T-helper 2 cell (primary cell): ENCODE data around the gene UNC45B.
"Not testable (repeated sequence)": the region's sequence is repeated elsewhere in the genome, so short reads cannot be mapped to it uniquely, and the experiment has no call there.

Experiments
- DNase-seq, 5 experiments: peaks; one replicate each; pipeline versions ENCODE4 v3.0.0 to v3.0.0-alpha.2; 2012 to 2022
- total RNA-seq, 2 donors: gene quantifications; one replicate each; lab custom pipeline; 2026; lab: John Stamatoyannopoulos, UW

UNC45B gene, protein sequence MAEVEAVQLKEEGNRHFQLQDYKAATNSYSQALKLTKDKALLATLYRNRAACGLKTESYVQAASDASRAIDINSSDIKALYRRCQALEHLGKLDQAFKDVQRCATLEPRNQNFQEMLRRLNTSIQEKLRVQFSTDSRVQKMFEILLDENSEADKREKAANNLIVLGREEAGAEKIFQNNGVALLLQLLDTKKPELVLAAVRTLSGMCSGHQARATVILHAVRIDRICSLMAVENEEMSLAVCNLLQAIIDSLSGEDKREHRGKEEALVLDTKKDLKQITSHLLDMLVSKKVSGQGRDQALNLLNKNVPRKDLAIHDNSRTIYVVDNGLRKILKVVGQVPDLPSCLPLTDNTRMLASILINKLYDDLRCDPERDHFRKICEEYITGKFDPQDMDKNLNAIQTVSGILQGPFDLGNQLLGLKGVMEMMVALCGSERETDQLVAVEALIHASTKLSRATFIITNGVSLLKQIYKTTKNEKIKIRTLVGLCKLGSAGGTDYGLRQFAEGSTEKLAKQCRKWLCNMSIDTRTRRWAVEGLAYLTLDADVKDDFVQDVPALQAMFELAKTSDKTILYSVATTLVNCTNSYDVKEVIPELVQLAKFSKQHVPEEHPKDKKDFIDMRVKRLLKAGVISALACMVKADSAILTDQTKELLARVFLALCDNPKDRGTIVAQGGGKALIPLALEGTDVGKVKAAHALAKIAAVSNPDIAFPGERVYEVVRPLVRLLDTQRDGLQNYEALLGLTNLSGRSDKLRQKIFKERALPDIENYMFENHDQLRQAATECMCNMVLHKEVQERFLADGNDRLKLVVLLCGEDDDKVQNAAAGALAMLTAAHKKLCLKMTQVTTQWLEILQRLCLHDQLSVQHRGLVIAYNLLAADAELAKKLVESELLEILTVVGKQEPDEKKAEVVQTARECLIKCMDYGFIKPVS
- total RNA-seq, result 0.31 to 4.2 reads per million in 2 donors

GRCh38 chr17:35147375-35147905, at the start of gene UNC45B:
TSS of gene UNC45B (plus strand) at chr17:35147817. CDS start at chr17:35148264, 447 bp downstream.
- no peak for DNase-seq

DNA sequence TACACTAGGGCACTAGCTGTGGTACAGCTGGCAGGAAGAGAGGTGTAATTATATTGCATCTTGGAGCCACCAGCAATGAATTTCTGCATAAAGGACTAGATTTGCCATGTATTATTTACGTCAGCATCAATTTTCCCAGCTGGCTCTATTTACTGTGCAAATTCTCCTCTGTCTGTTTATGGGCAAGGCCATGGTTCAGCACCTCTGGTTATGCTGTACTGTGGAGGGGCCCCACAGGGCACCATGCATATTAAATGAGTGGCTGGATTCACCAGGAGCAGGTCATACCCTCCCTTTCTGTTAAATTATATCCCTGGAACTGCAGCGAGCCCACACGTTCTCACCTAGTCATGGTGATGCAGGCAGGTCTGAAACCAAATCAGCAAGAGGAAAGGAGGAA, 47.7 kb upstream of the UNC45B start:
- DNase-seq, result no peak

- no peak for DNase-seq
These were observed 46.6 kb upstream of the UNC45B start for GRCh38 chr17:35101036-35101435.

DNA sequence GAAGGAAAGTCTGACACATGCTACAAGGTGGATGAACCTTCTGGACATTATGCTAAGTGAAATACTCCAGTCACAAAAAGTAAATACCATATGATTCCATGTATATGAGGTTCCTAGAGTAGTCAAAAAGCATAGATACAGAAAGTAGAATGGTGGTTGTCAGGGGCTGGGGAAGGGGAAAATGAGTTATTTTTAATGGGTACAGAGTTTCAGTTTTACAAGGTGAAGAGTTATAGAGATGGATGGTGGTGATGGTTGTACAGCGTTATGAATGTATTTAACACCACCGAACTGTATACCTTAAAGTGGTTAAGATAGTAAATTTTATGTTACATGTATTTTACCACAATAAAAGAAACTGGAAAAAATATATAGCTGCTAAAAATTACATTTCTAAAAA, 45.9 kb upstream of the UNC45B start:
- no peak for DNase-seq

DNA sequence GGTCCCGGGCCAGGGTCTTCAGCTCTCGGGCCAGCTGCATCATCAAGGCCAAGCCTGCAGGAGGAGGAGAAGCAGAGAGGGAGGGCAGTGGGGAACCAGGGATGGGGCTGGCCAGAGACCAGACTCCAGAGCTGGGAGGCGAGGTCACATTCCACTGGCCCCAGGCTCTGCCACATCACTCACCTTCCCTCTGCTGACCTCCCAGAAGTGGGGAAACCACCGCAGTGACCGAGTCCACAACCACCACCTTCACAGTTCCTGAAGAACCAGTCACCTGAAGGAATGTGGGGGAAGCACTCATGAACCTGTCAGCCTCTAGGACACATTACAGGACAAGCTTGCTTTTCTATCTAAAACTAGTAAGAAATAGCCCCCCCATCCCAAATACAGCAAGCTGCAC, 44.3 kb upstream of the UNC45B start:
- DNase-seq, result no peak

GRCh38 chr17:35104844-35105450, 42.7 kb upstream of the UNC45B start:
- DNase-seq, result no peak

- DNase-seq, result not testable (repeated sequence)
These were observed 36.8 kb upstream of the UNC45B start for GRCh38 chr17:35110791-35111190.

DNA sequence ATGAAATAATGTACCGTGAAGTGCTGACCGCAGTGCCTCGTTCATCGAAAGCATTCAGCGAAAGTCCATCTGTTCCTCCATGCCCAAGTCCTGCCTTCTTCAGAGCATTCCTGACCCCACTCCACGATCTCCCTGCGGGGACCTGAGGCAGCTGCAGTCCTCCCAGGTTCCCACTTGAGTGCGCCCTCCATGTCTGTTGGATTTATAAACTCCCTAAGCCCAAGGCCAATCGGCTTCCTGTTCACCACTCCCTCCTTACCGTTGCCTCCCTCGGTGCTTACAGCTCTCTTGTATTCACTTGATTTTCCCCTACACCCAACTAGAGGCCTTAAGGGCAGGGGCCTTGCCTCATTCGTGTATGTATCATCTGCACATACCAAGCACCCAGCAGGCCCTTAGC, 30.8 kb upstream of the UNC45B start:
- no peak for DNase-seq

- DNase-seq, result peak in 1 of 5 experiments; percentile 76
These were observed 29.6 kb upstream of the UNC45B start for GRCh38 chr17:35117984-35118383.

- peak; percentile 62 to 85 (median 69) for DNase-seq
These were observed 28.0 kb upstream of the UNC45B start, which contains the start of gene RAD51D for GRCh38 chr17:35119370-35120165. TSS of gene RAD51D (minus strand) at chr17:35119860. CDS start at chr17:35119613, 247 bp downstream.

- DNase-seq, result no peak
These were observed 26.3 kb upstream of the UNC45B start, which contains the start of gene FNDC8 for GRCh38 chr17:35121315-35121714. TSS of gene FNDC8 (plus strand) at chr17:35121615. CDS start at chr17:35121694, 79 bp downstream.

GRCh38 chr17:35127751-35128514, 19.7 kb upstream of the UNC45B start:
- no peak for DNase-seq

DNA sequence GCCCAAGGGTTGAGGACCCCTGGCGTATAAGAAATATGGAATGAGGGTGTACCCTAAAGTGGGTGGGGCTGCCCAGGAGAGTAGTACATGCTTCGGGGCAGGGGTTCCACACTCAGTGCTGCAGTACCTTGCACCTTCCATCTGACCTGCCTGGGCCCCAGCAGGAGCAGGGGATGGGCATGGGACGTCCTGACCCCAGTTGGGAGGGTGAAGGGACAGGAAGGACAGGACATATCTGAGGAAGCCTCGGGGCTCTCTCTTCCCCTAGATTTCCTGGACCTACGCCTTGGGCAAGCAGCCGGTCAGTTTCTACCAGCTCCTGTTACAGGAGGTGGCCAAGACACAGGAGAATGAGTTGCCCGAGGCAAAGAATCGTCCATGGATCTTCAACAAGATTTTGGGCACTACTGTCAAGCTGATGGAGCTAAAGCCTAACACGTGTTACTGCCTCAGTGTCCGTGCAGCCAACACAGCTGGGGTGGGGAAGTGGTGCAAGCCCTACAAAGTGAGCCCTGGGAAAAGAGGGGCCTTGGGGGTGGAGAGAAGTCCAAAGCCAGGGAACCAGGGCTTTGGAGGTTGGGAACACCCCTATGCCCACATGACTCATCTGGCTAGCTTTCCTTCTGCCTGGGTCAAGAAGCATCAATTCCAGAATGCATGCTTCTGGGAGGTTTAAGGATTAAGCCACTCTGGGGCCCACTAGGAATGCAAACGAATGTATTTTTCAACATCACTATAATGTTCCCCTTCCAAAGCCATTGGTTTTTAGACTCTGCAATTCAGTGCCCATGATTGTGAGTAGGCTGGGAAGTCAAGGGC, 18.3 kb upstream of the UNC45B start:
- DNase-seq, result no peak

DNA sequence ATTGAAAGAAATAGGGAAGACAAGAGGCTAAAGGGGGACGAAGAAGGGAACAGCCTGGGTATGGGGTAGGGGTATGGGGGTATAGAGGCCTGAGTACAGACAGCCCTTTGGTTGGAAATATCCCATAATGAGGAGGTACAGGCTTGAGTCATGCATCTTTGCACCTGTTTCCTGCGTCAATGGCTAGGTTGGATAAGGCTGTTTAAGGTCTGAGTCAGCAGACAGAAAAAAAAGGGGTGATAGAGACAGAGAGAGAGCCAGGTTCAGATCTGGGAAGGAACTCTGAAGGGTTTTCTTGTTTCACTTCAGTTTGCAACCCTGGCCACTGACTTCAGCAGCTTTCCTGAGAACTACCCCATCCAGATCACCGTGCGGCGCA, 17.7 kb upstream of the UNC45B start:
- peak in 1 of 5 experiments; percentile 22 for DNase-seq

DNA sequence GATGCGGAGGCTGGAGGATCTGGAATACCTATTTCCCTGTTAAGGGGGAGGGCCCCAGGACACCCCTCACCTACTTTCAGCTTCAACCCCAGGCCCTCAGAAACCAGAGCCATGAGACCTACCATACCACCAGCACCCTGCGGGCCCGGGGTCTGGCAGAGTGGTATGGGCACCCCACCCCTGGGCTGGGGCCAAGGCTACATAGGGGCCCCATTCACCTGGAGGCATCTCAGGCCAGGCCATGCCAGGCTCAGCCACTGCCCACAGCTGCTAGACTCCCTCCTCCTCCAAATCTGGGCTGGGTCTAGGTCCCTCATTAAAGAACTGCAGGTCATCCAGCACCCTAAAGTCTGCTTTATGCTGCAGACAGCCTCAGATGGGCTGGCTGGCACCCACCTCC, 17.2 kb upstream of the UNC45B start:
- DNase-seq, result no peak

DNA sequence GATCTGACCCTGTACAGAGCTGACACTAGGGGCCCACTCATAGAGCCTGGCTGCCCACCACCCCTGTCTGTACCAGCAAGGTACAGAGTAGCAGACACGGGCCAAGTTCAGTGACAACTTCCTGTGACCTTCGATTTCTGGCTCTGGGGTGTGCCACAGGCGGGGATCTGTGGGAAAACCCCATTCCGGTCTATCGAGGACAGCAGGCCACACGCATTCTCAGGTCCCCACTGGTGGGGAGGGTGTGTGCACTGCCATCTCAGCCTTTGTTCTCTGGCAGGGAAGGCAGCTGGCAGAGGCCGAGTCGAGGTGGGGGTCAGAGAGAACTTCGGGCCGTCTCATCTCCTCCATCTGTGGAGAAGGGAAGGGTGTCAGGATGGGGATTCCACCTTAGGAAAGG, 15.5 kb upstream of the UNC45B start:
- no peak for DNase-seq

DNA sequence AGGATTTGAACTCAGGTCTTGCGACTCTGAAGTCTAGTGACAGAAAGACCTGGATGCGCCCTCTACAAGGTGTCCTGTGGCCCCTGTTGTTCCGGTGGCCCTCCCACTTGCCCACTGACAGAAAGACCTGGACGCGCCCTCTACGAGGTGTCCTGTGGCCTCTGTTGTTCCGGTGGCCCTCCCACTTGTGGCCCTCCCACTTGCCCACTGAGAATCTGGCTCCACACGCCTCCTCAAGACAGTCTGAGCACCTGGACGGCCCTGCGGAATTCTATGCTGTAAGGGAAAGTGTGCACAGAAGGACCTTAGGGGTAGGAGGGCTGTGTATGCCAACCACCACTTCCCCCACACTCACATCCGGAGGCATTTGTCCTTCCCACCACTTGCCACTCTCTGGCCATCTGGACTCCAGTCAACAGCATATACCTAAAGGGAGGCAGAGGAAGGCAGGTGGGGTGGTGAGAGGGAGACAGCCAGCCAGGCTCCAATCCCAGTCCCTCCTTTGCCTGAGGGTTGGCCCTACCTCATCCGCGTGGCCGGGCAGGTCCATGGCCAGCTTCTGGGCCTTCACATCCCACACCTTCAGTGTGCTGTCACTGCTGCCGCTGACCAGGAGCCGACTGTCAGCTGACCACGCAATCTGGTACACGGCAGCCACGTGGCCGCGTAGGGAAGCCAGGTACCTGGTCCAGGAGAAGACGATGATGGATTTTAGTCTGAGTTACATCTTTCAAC, 14.6 kb upstream of the UNC45B start:
- DNase-seq, result no peak

DNA sequence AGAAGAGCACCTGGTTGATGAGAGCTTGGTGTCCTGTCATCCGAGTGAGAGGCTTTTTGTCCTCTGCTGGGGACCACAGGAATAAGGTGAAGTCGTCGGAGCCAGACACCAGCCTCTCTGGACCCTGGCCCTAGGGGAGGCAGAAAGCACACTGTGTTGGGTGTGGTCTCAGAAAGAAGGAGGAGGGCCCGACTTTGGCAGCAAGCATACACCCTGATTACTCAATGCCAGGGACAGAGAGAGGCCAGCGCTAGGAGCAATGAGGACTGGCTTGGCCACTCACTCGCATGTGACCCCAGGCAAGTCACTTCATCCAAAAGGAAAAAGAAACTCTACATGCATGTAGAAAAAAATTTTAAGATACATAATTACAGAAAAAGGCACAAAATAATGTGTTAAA, 12.3 kb upstream of the UNC45B start:
- no peak for DNase-seq

GRCh38 chr17:35138218-35138617, 9.4 kb upstream of the UNC45B start:
- no peak for DNase-seq
